Fibroblast of mammary gland (primary cell): ENCODE data around the gene ENPP3.

Experiments used
- DNase-seq: peaks from one replicate; pipeline ENCODE4 v3.0.0-alpha.2; 2010; ENCODE audit warnings: low read depth
- H3K4me3 ChIP-seq: 2 replicates; pipeline ENCODE4 v1.5.1; 2011; ENCODE audit warnings: low read depth, mild to moderate bottlenecking, low read length, moderate library complexity; ENCODE audit not compliant: control insufficient read depth
- CTCF ChIP-seq: conservative IDR thresholded peaks from 2 replicates; pipeline ENCODE4 v1.5.1; 2011; ENCODE audit warnings: low read depth, low read length, inconsistent platforms; ENCODE audit not compliant: control insufficient read depth, insufficient read depth

Gene ENPP3

GRCh38 chr6:131766631-131767030 is 129.5 kb downstream of the ENPP3 start:
- DNase-seq = no peak
- H3K4me3 ChIP-seq = no peak overlapping the region
- TF ChIP-seq CTCF = no peak

GRCh38 chr6:131768964-131769363 is 131.9 kb downstream of the ENPP3 start:
- no peak for TF ChIP-seq CTCF
- no peak for DNase-seq
- H3K4me3 ChIP-seq = no peak overlapping the region

- TF ChIP-seq CTCF = no peak
- no peak for DNase-seq
- H3K4me3 ChIP-seq = no peak overlapping the region
Measured at GRCh38 chr6:131769385-131770141, 132.5 kb downstream of the ENPP3 start.

GRCh38 chr6:131770776-131771175 is 133.7 kb downstream of the ENPP3 start:
- no peak for TF ChIP-seq CTCF
- DNase-seq = no peak
- H3K4me3 ChIP-seq = no peak overlapping the region

- H3K4me3 ChIP-seq = no peak overlapping the region
- TF ChIP-seq CTCF = no peak
- DNase-seq = no peak
Measured at GRCh38 chr6:131773284-131773950, 136.3 kb downstream of the ENPP3 start.

GRCh38 chr6:131775886-131776285 is 138.8 kb downstream of the ENPP3 start:
- no peak for DNase-seq
- H3K4me3 ChIP-seq = no peak overlapping the region
- TF ChIP-seq CTCF = no peak
